Activated CD4-positive, alpha-beta T cell treated with anti-CD3 and anti-CD28 coated beads, Interleukin-10, Interleukin-2, amounts not matched to agents 100 ng/mL and 50 ng/mL, durations not matched to agents 16 hours and 8 hours (primary cell): ENCODE data around the gene SLC35B2.

Experiments used
- DNase-seq: peaks from one replicate; pipeline ENCODE4 v3.0.0-alpha.2; 2020

The SLC35B2 gene

GRCh38 chr6:44251576-44252524 lies 5.5 kb downstream of the SLC35B2 start:
- no peak for DNase-seq

GRCh38 chr6:44250718-44251123 lies 6.6 kb downstream of the SLC35B2 start:
- no peak for DNase-seq

- no peak for DNase-seq
Measured at GRCh38 chr6:44250067-44250717, 7.1 kb downstream of the SLC35B2 start.

GRCh38 chr6:44249082-44249748 lies 8.1 kb downstream of the SLC35B2 start:
- no peak for DNase-seq

GRCh38 chr6:44248579-44248978 lies 8.7 kb downstream of the SLC35B2 start:
- DNase-seq: no peak

GRCh38 chr6:44247338-44248302 lies 9.7 kb downstream of the SLC35B2 start:
- DNase-seq: peak; percentile 87

GRCh38 chr6:44246663-44247337 lies 10.5 kb downstream of the SLC35B2 start, which contains the start of gene HSP90AB1:
Gene HSP90AB1 (plus strand): TSS chr6:44247101. CDS start chr6:44248630, 1,529 bp downstream.
- DNase-seq: peak; percentile 99

GRCh38 chr6:44245912-44246662 lies 11.2 kb downstream of the SLC35B2 start:
- peak; percentile 91 for DNase-seq

- DNase-seq: no peak
Measured at GRCh38 chr6:44245391-44245911, 11.9 kb downstream of the SLC35B2 start.

- DNase-seq: no peak
Measured at GRCh38 chr6:44243345-44243744, 14.0 kb downstream of the SLC35B2 start.

GRCh38 chr6:44238687-44239350 lies 18.5 kb downstream of the SLC35B2 start:
- no peak for DNase-seq

- DNase-seq: peak; percentile 86
Measured at GRCh38 chr6:44237813-44238433, 19.4 kb downstream of the SLC35B2 start.

GRCh38 chr6:44237021-44237812 lies 20.1 kb downstream of the SLC35B2 start:
- DNase-seq: peak; percentile 90

- DNase-seq: no peak
Measured at GRCh38 chr6:44235891-44236516, 21.3 kb downstream of the SLC35B2 start.

- DNase-seq: no peak
Measured at GRCh38 chr6:44235269-44235668, 22.1 kb downstream of the SLC35B2 start.

- no peak for DNase-seq
Measured at GRCh38 chr6:44234101-44235025, 23.0 kb downstream of the SLC35B2 start.

- no peak for DNase-seq
Measured at GRCh38 chr6:44233567-44234100, 23.7 kb downstream of the SLC35B2 start.
